HG03175 (cell line): ENCODE measurements around the gene MMAB.

Experiments
- ATAC-seq: cut with Tn5 transposase; IDR thresholded peaks from one replicate; pipeline ENCODE4 v1.9.1; 2021; ENCODE audit warnings: mild to moderate bottlenecking, moderate library complexity; ENCODE audit not compliant: unreplicated experiment

The MMAB gene

GRCh38 chr12:109518820-109519665 lies 54.3 kb downstream of the MMAB start:
- ATAC-seq: no peak

GRCh38 chr12:109517619-109518018 lies 55.7 kb downstream of the MMAB start:
- ATAC-seq: no peak

- ATAC-seq: no peak
These were observed 59.3 kb downstream of the MMAB start for GRCh38 chr12:109513977-109514376.

GRCh38 chr12:109513051-109513450 lies 60.3 kb downstream of the MMAB start:
- ATAC-seq: no peak

- ATAC-seq: no peak
These were observed 60.7 kb downstream of the MMAB start for GRCh38 chr12:109512608-109513007.

GRCh38 chr12:109510196-109510595 lies 63.1 kb downstream of the MMAB start:
- ATAC-seq: no peak

- ATAC-seq: no peak
These were observed 69.2 kb downstream of the MMAB start for GRCh38 chr12:109504068-109504467.
